HS-5 (cell line): ENCODE results near the gene BBOX1.

Source experiments
- DNase-seq: peaks from one replicate; pipeline ENCODE4 v3.0.0-alpha.2; 2012; ENCODE audit warnings: low read depth

BBOX1 gene

GRCh38 chr11:27025312-27025955, 15.2 kb upstream of the BBOX1 start:
- DNase-seq = no peak

GRCh38 chr11:27025957-27026733, 14.5 kb upstream of the BBOX1 start:
- no peak for DNase-seq

- DNase-seq = no peak
Observed at GRCh38 chr11:27028561-27028965, 12.1 kb upstream of the BBOX1 start.

GRCh38 chr11:27029966-27030365, 10.6 kb upstream of the BBOX1 start:
- DNase-seq = no peak

- no peak for DNase-seq
Observed at GRCh38 chr11:27031754-27032153, 8.9 kb upstream of the BBOX1 start.

GRCh38 chr11:27039873-27040272, 742 bp upstream of the BBOX1 start:
- DNase-seq = no peak

DNA sequence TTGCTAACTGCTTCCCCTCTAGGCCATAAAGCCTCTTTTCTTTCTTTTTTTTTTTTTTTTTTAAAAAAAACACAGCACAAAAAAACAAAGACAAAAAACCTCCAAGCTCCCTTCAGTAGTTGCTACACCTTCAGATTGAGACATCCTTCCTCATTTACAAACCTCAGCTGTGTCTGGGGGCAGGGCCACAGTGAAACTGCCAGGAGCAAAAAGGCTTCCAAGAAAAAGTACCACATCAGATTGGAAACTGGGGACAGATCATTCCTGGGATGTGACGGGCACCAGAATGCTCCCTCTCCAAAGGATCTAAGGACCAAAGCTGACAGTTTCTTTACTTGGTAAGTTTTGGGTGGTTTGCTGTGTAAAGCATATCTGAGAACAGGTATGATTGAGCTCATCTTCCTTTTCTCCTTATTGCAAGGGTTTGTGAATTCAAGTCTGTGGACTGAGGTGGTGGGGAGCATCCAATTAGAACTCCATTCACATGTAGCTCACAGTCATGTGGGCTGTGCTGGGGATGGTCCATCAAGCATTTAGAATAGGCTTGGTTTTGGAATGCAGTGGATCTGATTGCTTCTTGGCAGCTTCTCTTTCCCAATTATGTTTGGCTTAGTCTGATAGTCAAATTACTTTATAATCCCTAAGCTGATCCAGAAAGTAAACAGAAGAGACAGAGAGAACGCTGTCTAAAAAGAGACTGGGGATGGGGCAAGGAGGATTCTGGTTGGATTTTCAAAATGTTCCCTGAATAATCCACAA, 705 bp downstream of the BBOX1 start:
- DNase-seq = no peak

DNA sequence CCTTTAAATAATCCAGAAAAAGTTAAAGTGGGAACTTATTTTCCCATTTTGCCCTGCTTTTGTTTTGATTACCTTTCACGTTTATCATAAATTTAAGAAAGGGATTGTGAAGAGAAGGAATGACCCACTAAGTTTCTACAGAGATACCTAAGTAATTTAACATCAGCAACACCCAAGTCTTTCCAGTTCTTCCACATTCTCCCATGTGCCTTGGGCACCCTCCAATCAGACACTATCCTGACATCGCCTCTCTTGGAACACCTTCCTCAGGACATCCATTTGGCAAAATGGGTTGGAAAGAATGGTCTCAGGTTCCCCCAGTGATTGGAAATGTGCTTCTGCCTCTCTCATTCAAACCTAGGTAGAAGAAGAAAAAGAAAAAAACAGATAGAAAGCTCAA, 6.3 kb downstream of the BBOX1 start:
- DNase-seq = no peak

GRCh38 chr11:27052668-27053067, 12.1 kb downstream of the BBOX1 start:
- DNase-seq = no peak

- DNase-seq = no peak
Observed at GRCh38 chr11:27055065-27055682, 14.6 kb downstream of the BBOX1 start.

- DNase-seq = no peak
Observed at GRCh38 chr11:27057091-27057780, 16.6 kb downstream of the BBOX1 start.

- DNase-seq = peak; percentile 38
Observed at GRCh38 chr11:27058456-27058855, 17.8 kb downstream of the BBOX1 start.

DNA sequence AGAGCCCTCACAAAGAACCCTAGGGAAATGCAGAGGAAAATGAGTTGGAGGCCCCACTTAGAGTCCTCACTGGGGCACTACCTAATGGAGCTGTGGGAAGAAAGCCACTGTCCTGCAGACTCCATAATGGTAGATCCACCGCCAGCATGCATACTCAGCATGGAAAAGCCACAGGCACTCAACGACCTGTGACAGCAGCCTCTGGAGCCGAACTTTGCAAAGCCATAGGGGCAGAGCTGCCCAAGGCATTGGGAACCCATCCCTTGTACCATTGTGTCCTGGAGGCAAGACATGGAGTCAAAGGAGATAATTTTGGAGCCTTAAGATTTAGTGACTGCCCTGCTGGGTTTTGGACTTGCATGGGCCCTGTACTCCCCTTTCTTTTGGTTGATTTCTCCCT, 18.8 kb downstream of the BBOX1 start:
- no peak for DNase-seq

- no peak for DNase-seq
Observed at GRCh38 chr11:27060816-27061460, 20.3 kb downstream of the BBOX1 start.

DNA sequence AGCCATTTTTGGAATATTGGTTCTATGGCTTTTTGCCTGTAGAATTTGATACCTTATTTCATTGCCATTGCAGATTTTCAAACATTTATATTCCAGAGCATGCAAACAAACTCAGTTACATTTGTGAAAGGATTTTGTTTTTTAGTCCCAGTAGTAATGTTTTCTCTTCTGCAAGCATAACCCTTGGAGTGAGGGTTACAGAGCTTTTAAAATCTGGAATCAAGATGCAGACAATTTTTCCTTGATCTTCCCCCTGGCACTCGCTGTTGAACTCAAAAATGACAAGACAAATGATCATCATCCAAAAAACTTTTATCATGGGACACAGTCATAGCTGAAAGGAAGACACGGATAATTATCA, 20.8 kb downstream of the BBOX1 start:
- no peak for DNase-seq

DNA sequence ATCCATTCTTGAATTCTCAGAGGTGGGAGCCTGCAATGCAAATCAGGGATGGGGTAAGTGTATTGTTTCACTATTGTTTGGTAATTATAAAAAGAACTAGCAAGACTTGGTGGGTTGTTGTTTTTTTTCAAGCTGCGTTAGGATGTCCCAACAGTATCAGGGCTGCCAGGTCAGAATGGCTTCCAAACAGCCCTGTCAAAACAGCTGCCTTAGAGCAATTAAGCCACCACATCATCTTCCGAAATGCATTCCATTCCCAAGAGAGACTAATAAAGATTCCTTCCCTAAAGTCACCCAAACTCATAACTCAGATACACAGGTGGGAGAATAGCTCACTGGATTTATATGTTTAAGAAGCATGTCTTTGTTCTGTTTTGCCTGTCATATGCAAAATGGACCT, 23.5 kb downstream of the BBOX1 start:
- DNase-seq = no peak

DNA sequence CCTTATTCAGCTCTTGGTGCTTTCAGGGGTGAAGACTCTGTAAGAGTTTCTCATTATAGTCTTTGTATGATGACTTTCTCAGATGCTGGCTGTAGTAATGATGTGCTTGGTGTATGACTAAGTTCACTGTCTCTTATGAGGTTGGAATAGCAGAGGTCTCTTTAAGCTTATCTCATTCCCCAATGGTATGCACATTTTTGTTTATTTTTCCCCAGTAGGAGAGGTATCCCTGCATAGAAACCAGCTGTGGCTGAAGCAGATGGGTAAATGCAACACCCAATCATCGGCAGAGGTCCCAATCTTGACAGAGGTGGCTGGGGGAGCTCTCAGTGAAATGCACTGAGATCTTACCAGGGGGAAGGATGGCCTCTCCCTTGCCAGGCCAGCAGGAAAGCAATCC, 34.6 kb downstream of the BBOX1 start:
- DNase-seq = no peak

DNA sequence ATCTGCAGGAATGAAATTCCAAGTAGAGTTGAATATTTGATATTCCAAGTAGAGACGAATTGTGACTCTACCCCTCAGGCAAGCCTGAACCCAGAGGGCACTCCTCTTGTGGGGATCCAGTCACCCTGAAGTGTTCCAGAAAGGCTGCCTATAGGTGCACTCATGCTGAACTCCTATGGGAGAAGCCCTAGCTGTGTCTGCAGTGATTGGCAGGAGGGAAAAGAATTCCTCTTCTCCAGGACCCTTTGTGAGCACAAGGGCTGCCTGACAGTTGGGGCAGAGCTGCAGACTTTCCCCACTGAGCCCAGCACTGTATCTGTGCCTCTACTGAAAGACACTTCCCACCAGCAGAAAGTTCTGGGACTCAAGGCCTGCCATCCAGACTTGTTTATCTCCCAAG, 35.0 kb downstream of the BBOX1 start:
- no peak for DNase-seq

DNA sequence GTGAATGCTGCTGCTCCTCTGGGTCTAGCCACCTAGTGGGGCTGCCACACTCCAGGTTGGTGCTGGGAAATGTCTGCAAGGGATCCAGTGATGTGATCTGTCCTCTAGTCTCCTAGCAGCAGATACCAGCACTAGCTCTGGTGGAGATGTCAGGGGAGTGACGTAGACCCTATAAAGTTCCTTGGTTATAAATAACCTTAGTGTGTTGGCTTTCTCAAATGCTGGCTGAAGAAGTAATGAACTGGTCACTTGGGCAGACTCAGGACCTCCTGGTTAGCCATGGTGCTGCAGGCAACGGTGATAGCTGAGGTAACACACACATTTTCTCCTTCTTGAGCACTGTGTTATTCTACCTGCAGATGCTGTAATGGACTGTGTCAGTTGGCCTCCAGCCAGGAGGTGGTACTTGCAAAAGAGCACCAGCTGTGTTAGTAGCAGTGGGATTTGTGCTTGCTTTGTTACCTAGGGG, 35.5 kb downstream of the BBOX1 start:
- no peak for DNase-seq

- no peak for DNase-seq
Observed at GRCh38 chr11:27081056-27081455, 40.4 kb downstream of the BBOX1 start.

GRCh38 chr11:27083241-27083640, 42.6 kb downstream of the BBOX1 start:
- no peak for DNase-seq
